ENCODE measurements around the gene PIK3C3.
A peak's percentile ranks its signal among the peaks of the same experiment; 100 is the strongest.
"Not testable (repeated sequence)": the region's sequence is repeated elsewhere in the genome, so short reads cannot be mapped to it uniquely, and the experiment has no call there.

PIK3C3 gene

DNA sequence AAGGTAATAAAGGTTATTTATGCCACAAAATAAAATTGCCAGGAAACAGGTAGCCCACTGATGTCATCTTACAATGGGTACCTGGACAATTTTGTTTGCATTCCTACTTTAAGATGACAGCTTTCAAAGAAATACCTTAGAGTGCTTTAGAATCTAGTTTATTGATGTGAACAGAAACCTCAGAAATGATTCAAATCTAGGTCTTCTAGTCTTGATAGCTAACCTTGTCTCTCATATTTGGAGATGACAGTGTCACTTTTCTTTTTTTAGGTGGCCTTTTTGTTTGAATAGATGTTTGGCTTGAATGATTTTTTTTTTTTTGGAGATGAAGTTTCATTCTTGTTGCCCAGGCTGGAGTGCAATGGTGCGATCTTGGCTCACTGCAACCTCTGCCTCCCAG, 69.1 kb downstream of the PIK3C3 start:
- no peak for DNase-seq (ENCODE audit: low read depth, low spot score)

DNA sequence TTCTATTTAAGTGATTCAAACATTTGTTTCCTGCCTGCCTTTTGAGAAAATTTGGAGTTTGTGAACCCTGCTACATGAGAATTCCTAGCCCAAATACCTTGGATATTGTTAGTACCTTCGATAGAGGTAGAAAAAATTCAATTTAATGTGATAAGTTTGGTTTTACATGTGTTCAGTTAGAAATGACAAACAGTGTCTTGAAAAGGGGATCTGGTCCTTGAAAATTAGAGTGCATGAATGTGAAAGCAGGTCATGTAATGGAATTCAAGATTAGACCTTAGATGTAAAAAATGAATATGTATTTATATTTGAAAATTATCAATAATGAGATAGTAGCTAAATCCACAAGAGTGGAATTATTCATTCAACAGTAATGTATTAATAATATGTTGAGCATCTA, 70.5 kb downstream of the PIK3C3 start:
- no peak for DNase-seq (ENCODE audit: low read depth, low spot score)

DNA sequence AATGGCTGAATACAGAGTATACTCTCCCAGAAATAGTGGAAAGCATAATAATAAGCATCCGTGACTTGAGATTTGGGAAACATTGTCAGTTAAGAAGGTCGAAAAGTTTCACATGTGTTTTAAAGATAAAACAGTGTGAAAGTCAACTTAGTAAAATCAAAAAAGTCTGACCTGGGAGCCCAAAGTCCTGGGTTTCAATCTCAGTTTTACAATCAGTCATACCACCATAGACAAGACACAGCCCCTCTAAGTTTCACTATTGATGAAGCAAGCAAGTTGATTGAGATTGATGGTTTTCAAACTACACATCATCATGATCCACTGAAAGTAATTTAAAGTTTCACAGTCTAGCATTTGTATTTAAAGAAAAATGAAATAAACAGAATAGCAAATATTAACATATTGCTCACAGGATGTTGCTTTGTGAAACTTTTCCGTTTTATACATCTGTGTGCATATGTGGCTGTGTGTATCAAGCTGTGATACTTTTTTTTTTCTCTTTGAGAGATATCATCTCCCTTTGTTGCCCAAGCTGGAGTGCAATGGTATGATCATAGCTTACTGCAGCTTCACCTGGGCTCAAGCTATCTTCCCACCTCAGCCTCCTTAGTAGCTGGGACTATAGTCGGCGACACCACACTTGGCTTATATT, 71.1 kb downstream of the PIK3C3 start:
- no peak for DNase-seq (ENCODE audit: low read depth, low spot score)

DNA sequence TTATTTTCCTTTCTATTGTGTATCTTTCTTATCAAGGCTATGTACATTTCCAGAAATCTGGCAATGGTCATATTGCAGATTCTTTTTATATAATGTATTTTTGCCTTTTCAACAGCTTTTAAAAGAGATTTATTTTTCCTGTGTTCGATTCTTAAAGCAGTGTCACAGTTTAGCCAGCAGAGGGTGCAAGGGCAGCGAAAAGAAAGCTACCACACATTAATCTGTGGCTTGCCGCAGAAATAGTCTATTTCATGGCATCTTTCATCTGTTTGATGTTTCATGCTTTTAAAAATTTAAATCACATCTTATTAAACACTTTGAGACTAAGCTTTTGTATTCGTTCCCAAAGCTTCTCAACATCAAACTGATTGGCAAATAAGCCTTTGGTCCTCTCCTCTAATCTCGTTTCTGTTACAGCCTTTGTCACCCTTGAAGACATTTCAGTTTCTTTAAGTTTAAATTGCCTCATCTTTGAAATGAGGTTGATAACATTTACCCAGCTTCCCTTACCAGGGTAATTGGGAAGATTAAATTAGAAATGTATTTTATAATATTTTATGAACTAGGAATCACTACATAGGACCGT, 73.3 kb downstream of the PIK3C3 start:
- DNase-seq (ENCODE audit: low read depth, low spot score), result no peak

DNA sequence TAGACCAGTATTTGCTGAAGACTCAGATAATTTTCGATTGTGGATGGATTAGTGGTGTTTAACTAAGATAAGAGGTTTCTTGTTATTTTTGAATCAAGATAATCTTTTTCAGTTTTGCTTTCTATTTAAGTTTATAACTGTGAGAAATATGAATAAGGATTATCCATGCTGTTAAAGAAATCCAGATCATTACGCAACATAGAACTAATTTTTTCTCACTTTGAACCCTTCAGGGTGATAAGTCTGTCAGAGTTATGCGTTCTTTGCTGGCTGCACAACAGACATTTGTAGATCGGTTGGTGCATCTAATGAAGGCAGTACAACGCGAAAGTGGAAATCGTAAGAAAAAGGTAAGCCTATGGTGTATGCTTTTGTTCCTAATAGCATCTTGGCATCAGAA, 74.1 kb downstream of the PIK3C3 start:
- no peak for DNase-seq (ENCODE audit: low read depth, low spot score)

DNA sequence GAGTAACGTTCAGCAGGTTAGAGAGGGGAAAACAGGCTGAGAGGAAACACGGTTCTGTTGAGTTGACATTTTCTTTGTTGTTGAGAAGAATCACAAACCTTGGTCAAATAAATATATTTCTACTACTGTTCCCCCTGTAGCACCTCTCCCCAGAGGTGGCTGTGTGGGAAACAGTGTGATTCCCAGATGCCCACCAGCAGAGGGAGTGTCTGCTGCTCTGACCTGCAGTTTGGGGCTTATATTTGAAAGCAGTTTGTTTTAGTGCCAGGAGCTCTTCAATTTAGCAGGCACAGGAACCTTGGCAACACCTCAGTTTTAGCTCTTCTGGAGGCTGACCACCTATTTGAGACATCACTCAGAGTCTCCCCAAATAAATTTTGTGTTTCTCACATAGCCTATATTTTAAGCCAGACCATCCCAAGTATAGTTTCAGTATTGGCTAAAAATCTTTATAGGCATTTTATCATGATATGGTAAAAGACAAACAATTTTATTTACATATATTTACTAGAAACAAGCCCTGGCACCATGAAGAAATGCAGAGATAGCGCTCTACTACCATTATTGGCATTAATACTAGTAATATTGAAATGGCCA, 75.7 kb downstream of the PIK3C3 start:
- peak; percentile 40 for DNase-seq (ENCODE audit: low read depth, low spot score)

DNA sequence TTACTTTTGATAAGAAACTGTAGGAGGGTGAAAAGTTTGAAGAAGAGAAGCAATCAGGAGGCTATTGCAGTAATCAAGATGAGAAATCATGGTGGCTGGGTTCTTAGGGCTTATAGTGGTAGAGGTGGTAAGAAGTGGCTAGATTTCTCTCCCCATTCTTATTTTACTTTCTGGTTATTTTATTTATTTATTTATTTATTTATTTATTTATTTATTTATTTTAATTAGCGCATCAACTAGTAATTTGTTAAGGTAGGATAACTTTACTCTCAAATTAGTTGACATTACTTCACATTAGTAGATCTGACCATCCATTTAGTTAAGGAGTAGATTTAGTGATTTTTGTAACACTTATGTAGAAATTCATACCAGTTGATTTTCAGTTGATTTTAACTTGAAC, 77.4 kb downstream of the PIK3C3 start:
- DNase-seq (ENCODE audit: low read depth, low spot score), result no peak

DNA sequence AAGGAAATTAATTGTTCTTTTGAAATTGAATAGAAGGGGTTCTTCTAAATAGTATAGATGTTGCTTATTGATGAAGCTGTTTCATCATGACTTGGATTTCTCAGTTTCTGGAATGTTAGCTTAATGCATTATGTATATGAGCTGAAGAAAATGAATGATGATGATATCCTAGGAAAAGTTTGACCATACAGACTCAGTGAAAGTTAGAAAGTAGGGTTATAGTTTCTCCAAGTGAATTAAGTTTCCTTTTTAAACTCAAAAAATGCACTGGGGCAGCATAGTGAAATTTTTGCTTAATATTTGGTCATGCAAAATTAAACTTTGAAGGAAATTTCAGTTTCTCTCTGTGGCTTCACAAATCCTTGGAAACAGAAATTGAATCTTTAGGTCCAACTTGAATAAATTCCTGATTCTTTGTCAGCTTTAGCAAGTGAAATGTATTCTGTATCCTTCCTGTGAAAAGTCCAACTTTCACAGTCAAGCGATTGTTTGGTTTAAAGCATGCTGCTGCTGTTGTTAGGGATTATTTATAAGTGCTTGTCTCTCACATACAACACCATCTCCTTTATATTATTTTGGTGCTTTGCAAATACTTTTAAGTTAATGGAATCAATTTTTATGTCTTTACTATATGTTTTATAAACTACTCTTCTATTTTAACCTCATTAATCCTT, 78.2 kb downstream of the PIK3C3 start:
- DNase-seq (ENCODE audit: low read depth, low spot score), result no peak

DNA sequence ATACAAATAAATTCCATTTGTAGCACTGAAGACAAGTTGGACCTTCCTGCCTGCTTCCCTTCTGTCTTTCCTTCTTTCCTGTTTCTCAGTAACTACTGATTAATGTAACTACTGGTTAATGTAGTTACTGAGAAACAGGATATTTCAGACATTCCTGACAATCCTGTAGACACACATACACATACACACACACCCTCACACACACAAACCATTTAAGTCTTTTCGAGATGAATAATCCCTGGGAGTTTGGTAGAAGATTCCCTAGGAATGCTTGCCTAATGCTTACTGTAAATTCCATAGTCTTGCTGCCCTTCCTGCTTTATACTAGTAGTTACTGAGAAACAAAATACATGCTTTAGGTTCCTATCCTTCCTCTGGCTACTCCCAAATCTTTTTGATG, 83.9 kb downstream of the PIK3C3 start:
- no peak for DNase-seq (ENCODE audit: low read depth, low spot score)

DNA sequence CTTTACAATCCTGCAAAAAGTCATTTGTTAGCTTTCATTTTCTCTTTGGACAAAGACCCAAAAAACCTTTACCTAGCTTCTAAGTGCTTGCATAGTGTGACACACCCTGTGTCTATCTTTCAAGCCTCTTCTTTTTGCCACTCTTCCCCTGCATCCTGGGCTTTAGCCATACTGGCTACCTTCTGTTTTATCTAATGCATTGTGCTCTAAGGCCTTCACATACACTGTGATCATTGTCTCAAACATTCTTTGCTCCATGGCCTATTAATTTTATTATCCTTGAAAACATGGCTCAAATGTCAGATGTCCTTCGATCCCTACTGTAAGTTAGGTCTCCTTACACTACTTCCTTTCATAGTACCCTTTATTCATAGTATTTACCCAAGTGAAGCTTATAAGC, 84.4 kb downstream of the PIK3C3 start:
- DNase-seq (ENCODE audit: low read depth, low spot score), result no peak

DNA sequence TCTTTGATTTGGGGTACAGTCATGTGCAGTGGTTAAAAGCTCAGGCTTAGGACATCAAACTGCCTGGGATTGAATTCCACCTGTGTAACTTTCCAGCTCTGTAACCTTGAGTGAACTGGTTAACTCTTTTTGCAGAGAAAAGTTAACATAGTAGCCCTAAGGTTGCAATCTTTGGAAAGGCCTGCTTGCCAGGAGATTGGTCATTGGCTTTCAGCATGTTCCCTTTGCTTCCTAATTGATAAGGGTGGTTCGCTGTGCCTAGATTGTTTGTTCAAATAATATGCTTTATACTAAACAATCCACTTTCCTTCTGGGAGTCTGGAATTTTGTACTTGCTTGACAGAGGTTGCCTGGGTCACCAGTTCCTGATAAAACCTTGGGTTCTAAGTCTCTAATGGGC, 86.8 kb downstream of the PIK3C3 start:
- DNase-seq (ENCODE audit: low read depth, low spot score), result no peak

DNA sequence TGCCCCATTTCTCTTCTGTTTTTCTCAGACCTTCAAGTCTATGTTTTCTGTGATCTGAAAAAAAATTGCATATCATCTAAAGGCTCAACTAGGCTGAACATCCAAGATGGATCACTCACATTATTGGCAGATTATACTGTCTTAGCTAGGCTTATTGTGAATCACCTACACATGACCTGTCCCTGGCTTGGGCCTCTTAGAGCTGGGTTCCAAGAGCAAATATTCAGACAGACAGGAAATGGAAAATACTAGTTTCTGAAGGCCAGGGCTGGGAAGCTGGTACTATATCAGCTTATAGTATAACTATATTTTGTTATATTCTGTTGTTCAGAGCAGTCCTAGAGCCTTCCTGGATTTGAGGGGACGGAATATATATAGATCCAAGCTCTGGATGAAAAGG, 90.3 kb downstream of the PIK3C3 start:
- no peak for DNase-seq (ENCODE audit: low read depth, low spot score)

DNA sequence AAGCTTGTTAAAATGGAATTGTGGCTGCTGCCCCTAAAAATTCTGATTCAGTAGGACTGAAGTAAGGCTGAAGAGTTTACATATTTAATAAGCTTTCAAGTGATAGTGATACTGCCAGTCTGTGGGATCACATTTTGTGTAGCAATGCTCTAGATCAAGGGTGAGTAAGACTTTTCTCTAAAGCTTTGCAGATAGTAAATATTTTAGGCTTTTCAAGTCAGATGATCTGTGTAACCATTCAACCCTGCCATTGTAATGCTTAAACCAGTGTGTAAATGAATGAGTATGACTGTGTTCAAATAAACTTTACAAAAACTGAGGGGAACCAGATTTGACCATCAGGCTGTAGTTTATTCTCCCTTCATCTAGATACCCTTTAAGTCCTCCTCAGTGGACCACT, 92.7 kb downstream of the PIK3C3 start:
- no peak for DNase-seq (ENCODE audit: low read depth, low spot score)

DNA sequence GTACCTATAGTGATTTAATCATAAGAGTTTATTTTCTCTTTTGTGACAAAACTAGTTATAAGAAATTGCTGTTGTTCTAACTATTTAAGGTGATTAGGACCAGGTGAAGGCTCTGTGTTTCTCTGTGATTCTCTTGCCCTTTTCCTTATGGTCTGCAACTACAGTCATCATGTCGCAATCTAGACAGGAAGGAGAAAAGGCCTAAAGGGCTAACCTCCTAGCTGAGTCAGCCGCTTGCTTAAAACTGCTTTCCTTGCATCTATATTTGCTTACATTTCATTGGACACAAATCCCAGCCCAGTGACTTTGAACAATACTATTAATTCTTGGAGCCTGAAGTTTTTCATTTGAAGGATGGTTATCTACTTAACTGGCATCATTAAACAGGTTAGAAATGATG, 93.1 kb downstream of the PIK3C3 start:
- DNase-seq (ENCODE audit: low read depth, low spot score), result peak; percentile 4

DNA sequence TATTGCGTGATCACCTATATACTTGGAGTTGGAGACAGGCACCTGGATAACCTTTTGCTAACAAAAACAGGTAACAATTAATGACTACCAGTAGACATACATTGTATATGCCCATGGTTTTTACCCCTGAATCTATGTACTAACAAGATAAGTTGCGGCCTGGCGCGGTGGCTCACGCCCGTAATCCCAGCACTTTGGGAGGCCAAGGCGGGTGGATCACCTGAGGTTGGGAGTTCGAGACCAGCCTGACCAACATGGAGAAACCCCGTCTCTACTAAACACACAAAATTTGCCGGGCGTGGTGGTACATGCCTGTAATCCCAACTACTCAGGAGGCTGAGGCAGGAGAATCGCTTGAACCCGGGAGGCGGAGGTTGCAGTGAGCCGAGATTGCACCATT, 94.5 kb downstream of the PIK3C3 start:
- DNase-seq (ENCODE audit: low read depth, low spot score), result not testable (repeated sequence)

DNA sequence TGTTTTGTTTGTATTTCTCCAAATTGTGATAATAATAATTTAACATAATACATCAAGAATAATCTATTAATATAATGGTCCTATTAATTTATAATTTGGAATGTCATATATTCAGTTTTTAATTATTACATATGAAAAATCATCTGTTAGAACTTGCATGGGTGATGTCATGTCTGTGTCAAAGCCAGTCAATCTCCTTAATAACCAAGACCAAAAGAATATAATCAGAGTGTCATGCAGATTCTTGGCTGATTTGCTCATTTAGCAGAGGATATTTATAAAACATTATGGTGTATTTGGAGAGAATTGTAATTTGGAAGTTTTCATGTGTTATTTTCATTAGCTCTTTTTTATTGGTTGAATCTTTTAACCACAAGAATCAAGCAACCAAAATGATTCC, 96.4 kb downstream of the PIK3C3 start:
- DNase-seq (ENCODE audit: low read depth, low spot score), result no peak

DNA sequence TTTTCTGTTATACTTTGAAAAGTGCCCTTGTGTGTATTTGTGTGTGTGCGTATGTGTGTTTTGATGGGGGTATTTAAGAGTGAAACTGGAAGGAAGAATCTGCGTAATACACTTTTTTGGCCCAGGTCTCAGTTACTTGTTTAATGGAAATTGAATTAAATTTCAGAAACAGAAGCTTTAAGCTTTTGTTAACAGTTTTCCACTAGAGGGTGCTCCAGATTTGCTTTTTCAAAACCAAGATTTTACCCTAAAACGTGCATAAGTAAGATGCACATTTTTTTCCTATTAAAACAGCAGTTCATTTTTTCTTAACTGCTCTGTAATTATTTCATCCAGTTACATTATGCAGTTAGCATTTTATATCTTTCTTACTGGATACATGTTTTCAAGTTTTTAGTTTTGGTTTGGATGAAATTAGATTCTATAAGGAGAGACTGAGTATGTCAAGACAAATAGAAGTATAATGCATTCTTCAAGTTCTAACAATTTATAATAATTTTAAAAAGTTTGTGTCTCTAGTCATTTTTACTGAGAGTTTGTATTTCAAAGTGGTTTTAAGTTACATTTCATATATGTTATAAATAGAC, 97.2 kb downstream of the PIK3C3 start:
- no peak for DNase-seq (ENCODE audit: low read depth, low spot score)

DNA sequence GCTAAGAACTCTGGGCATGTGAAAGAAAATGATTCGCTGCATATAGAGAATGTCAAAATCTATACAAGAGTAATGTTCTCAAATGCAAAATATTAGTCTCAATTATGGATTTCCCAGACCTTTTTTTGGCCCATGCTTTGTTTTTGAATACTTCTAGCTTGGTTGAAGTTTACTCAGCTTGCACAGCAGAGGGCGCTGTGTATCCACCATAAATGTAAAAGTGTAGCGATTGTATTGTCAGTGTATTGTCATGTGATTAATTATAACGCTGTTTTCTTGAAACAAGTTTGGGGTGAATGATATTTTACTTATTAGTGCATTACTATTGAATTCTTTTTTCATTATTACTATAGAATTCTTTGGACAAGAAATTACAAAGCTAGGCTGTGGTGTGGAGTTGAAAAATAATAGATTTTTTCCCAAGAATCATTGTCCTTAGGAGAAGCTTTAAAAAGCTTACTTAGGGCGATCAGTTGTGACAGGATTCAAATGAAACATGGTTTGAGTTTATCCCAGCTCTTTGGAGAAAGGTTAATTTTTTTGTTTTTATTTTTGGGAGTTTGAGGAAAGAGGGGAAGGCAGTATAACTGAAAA, 98.3 kb downstream of the PIK3C3 start:
- no peak for DNase-seq (ENCODE audit: low read depth, low spot score)

DNA sequence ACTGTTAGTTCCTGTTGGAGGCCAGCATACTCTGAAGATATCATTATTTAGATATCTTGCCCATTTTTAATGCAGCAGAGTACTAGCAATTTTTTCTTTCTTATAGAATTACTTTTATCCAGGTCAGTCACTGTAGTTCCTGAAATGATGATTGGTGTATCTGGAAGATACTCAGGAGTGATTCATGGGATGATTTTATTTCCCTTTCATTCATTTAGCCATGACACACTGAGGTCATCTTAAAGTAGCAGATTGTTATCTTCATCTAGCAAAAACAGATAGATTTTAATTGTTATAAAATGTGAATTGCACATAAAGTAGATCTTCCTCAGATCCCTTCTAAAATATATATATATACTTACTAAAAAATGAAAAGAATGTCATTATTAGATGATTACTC, 109.1 kb downstream of the PIK3C3 start:
- no peak for DNase-seq (ENCODE audit: low read depth, low spot score)

DNA sequence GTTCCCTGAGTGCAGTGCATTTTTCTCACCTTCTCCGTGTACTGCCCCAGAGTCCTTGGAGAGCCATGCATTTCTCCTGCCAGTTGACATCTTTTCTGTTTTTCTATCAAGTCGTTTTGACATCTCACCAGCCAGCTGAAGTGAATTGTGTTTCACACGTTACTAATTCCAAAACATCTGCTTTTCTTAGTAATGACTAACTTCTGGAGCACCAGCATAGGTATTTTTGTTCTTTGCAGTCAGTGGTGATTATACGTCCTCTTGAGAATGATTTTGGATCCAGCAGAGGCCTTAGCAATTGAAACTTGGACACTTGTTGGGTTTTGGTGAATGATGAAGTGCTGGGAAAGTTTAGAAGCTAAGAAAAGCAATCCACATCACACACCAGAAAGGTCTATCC, 112.5 kb downstream of the PIK3C3 start:
- DNase-seq (ENCODE audit: low read depth, low spot score), result no peak

DNA sequence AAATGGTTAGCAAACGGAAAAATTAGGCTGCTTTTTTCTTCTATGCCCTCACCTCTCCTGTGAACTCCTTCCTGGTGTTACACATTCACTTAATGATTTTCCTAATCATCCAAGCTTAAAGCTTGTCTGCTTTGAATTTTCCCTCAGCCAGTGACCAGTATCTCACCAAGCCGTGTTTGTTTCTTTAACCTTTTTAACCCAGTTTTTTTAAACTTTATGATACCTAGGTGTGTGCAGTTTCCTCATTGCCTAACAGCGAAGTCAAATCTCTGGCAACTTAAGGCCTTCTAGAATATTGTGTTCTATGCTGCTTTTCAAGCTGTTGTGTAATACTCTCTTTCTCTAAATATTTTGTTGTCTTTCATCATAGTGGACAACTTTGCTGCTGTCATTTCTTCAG, 113.0 kb downstream of the PIK3C3 start:
- no peak for DNase-seq (ENCODE audit: low read depth, low spot score)

DNA sequence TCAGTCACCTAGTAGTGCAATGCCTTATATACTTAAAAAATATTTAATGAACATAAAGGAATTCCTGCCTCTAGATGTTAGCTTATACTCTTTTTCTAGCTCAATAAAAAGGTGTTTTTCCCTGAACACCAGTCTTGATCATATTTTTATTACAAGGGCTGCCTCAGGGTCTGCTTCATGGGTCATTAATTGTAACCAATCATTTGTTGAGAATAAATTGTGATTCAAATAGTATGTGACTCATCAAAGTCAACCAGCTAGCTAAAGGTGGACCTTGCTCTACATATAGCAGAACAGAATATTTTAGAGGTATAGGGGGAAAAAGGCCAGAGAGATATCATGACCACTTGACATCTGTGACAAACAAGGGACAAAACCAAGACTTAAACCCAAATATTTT, 114.0 kb downstream of the PIK3C3 start:
- no peak for DNase-seq (ENCODE audit: low read depth, low spot score)
